HL-60 (cell line): ENCODE results near the gene IFI30.

Experiments
- DNase-seq, 2 experiments: peaks; one replicate each; pipeline ENCODE4 v3.0.0-alpha.2; 2010 to 2020; ENCODE audit warnings: low read depth in 1 of 2, low spot score in 1 of 2
- H3K27ac ChIP-seq: fragments of 250-450 bp; sonication (Bioruptor Pico); replicated peaks from 2 replicates; pipeline ENCODE4 v1.5.1; 2020; ENCODE audit warnings: mild to moderate bottlenecking, moderate library complexity
- H3K27me3 ChIP-seq: fragments of 250-450 bp; sonication (Bioruptor Pico); 2 replicates; pipeline ENCODE4 v1.5.1; 2021; ENCODE audit warnings: mild to moderate bottlenecking, moderate library complexity; ENCODE audit not compliant: insufficient read depth, poor library complexity, severe bottlenecking
- H3K4me3 ChIP-seq: replicated peaks from 2 replicates; pipeline ENCODE4 v1.5.1; 2011; ENCODE audit warnings: mild to moderate bottlenecking, control low read depth, low read length; ENCODE audit not compliant: insufficient read depth
- GABPA ChIP-seq: IDR thresholded peaks from 2 replicates; pipeline ENCODE4 v1.6.1; 2012; ENCODE audit warnings: low read depth
- POLR2AphosphoS5 ChIP-seq: IDR thresholded peaks from 2 replicates; pipeline ENCODE4 v1.6.1; 2012; ENCODE audit warnings: low read depth
- SPI1 ChIP-seq: IDR thresholded peaks from 2 replicates; pipeline ENCODE4 v1.6.1; 2012; ENCODE audit warnings: low read depth, mild to moderate bottlenecking, borderline replicate concordance
- TF ChIP-seq, protein P1 (sequence below): IDR thresholded peaks from 2 replicates; pipeline ENCODE4 v1.6.1; 2012; ENCODE audit warnings: low read depth; ENCODE audit not compliant: insufficient replicate concordance
- TF ChIP-seq, protein P2 (sequence below): IDR thresholded peaks from one replicate; pipeline ENCODE4 v1.5.1; 2011; ENCODE audit warnings: low read length, control low read depth, inconsistent platforms; ENCODE audit not compliant: insufficient read depth

Gene IFI30

DNA sequence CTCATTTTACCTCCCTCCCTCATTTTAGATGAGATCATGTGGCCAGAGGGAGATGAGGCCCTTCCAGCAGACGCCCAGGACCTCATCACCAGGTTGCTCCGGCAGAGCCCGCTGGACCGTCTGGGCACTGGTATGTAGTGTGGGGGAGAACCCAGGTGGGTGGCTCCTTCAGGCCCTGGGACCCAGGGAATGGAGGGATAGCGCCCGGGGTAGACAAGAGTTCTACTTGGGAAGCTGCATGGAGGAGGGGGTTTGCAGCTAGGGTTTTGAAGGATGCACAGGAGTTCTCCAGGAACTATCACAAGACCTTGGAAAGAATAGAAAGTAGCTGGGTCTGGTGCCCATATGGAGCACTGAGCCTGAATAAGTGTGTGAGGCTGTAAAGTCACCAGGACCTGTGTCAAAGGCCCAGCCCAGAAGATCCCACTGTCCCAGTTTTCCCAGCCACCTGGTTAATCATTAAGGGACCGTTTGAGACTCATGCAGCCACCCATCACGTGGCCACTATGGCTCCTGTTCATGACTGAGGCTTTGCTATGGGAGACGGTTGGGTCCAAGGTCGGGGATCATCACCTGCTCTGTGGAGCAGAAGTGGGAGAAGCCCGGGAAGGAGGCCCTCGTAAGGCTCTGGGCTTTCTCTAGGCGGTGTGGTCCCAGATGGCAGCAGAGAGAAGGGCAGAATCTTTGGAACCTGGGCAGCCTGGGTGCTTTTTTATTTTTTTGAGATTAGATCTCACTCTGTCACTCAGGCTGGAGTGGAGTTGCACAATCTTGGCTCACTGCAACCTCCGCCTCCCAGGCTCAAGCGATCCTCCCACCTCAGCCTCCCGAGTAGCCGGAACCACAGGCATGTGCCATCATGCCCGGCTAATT lies 37.7 kb upstream of the IFI30 start:
- H3K27ac ChIP-seq = no peak overlapping the region
- TF ChIP-seq POLR2AphosphoS5 = no peak
- TF ChIP-seq, protein P1, sequence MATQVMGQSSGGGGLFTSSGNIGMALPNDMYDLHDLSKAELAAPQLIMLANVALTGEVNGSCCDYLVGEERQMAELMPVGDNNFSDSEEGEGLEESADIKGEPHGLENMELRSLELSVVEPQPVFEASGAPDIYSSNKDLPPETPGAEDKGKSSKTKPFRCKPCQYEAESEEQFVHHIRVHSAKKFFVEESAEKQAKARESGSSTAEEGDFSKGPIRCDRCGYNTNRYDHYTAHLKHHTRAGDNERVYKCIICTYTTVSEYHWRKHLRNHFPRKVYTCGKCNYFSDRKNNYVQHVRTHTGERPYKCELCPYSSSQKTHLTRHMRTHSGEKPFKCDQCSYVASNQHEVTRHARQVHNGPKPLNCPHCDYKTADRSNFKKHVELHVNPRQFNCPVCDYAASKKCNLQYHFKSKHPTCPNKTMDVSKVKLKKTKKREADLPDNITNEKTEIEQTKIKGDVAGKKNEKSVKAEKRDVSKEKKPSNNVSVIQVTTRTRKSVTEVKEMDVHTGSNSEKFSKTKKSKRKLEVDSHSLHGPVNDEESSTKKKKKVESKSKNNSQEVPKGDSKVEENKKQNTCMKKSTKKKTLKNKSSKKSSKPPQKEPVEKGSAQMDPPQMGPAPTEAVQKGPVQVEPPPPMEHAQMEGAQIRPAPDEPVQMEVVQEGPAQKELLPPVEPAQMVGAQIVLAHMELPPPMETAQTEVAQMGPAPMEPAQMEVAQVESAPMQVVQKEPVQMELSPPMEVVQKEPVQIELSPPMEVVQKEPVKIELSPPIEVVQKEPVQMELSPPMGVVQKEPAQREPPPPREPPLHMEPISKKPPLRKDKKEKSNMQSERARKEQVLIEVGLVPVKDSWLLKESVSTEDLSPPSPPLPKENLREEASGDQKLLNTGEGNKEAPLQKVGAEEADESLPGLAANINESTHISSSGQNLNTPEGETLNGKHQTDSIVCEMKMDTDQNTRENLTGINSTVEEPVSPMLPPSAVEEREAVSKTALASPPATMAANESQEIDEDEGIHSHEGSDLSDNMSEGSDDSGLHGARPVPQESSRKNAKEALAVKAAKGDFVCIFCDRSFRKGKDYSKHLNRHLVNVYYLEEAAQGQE = no peak
- no peak for TF ChIP-seq SPI1
- TF ChIP-seq, protein P2, sequence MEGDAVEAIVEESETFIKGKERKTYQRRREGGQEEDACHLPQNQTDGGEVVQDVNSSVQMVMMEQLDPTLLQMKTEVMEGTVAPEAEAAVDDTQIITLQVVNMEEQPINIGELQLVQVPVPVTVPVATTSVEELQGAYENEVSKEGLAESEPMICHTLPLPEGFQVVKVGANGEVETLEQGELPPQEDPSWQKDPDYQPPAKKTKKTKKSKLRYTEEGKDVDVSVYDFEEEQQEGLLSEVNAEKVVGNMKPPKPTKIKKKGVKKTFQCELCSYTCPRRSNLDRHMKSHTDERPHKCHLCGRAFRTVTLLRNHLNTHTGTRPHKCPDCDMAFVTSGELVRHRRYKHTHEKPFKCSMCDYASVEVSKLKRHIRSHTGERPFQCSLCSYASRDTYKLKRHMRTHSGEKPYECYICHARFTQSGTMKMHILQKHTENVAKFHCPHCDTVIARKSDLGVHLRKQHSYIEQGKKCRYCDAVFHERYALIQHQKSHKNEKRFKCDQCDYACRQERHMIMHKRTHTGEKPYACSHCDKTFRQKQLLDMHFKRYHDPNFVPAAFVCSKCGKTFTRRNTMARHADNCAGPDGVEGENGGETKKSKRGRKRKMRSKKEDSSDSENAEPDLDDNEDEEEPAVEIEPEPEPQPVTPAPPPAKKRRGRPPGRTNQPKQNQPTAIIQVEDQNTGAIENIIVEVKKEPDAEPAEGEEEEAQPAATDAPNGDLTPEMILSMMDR = no peak
- TF ChIP-seq GABPA = no peak
- no peak for DNase-seq

DNA sequence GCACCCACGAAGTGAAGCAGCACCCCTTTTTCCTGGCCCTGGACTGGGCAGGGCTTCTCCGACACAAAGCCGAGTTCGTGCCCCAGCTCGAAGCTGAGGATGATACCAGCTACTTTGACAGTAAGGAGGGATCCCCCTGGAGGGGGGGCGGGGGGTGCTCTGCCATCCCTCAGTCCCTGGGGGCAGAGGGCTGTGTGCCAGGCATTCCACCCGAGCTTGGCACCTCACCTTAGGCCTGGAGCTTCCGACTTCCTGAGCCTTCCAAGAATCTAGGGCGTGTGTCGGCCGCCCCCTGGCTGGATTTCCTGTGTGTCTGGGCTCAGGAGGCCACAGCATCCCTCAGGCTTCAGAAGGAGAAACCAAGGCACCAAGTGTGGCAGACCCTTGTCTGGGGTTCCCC lies 36.4 kb upstream of the IFI30 start:
- H3K4me3 ChIP-seq = no peak overlapping the region
- H3K27ac ChIP-seq = peak overlapping the region; percentile 37; the same call in 1 of the 2 replicates
- DNase-seq = no peak
- TF ChIP-seq GABPA (no peak), SPI1 (no peak), POLR2AphosphoS5 (no peak)
- TF ChIP-seq, protein P1 = no peak
- TF ChIP-seq, protein P2 = no peak
- no peaks in the 10 kb centered on the region for H3K27me3 ChIP-seq

More for the DNA sequence above, 37.7 kb upstream of the IFI30 start:
- no peak overlapping the region for H3K4me3 ChIP-seq
- no peaks in the 10 kb centered on the region for H3K27me3 ChIP-seq

DNA sequence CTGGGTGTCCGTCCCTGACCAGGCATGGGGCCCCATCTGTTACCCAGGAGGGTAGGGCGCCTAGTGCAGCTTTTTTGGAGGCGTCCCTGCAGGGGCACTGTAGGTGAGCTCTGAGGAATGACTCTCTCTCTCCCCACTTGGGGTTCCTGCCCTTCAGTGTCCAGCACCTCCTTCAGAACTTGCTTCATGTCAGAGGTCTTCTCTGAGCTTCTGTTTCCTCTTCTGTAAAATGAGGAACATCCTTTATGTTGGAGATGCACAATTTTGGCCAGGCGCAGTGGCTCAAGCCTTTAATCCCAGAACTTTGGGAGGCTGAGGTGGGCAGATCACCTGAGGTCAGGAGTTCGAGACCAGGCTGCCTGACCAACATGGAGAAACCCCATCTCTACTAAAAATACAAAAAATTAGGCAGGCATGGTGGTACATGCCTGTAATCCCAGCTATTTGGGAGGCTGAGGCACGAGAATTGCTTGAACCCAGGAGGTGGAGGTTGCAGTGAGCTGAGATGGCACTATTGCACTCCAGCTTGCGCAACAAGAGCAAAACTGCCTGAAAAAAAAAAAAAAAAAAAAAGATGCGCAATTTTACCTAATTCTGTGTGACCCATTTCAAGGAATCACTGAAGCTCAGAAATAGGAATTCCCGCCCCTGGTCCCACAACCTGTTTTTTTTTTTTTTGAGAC lies 35.8 kb upstream of the IFI30 start:
- Histone ChIP-seq H3K4me3 (no peak overlapping the region), H3K27me3 (no peaks in the 10 kb centered on the region), H3K27ac (peak overlapping the region; percentile 37; the same call in 1 of the 2 replicates)
- TF ChIP-seq POLR2AphosphoS5 (no peak), GABPA (no peak), SPI1 (peak; percentile 30; the same call in 1 of the 2 replicates)
- TF ChIP-seq, protein P1 = no peak
- TF ChIP-seq, protein P2 = no peak
- DNase-seq = peak in 1 of 2 experiments; percentile 54
